ENCODE data around the gene EFNB2.

EFNB2 gene

GRCh38 chr13:106496072-106496997, 39.1 kb downstream of the EFNB2 start:
- DNase-seq (ENCODE audit: low read depth): no peak
- no peak overlapping the region for H3K4me3 ChIP-seq (ENCODE audit: low read length)
- TF ChIP-seq CTCF (IDR thresholded peaks at IDR 0.05; ENCODE audit: insufficient read depth, low read depth, low read length, missing control alignments): no peak

GRCh38 chr13:106494936-106495335, 40.5 kb downstream of the EFNB2 start:
- no peak for TF ChIP-seq CTCF (IDR thresholded peaks at IDR 0.05; ENCODE audit: insufficient read depth, low read depth, low read length, missing control alignments)
- H3K4me3 ChIP-seq (ENCODE audit: low read length): no peak overlapping the region
- no peak for DNase-seq (ENCODE audit: low read depth)

GRCh38 chr13:106494506-106494905, 41.0 kb downstream of the EFNB2 start:
- no peak overlapping the region for H3K4me3 ChIP-seq (ENCODE audit: low read length)
- no peak for TF ChIP-seq CTCF (IDR thresholded peaks at IDR 0.05; ENCODE audit: insufficient read depth, low read depth, low read length, missing control alignments)
- DNase-seq (ENCODE audit: low read depth): no peak

GRCh38 chr13:106493533-106494220, 41.8 kb downstream of the EFNB2 start:
- no peak for DNase-seq (ENCODE audit: low read depth)
- no peak for TF ChIP-seq CTCF (IDR thresholded peaks at IDR 0.05; ENCODE audit: insufficient read depth, low read depth, low read length, missing control alignments)

GRCh38 chr13:106492588-106493475, 42.6 kb downstream of the EFNB2 start:
- TF ChIP-seq CTCF (IDR thresholded peaks at IDR 0.05; ENCODE audit: insufficient read depth, low read depth, low read length, missing control alignments): no peak
- no peak for DNase-seq (ENCODE audit: low read depth)
- no peak overlapping the region for H3K4me3 ChIP-seq (ENCODE audit: low read length)

More at GRCh38 chr13:106493533-106494220, 41.8 kb downstream of the EFNB2 start:
- H3K4me3 ChIP-seq (ENCODE audit: low read length): no peak overlapping the region

- H3K4me3 ChIP-seq (ENCODE audit: low read length): no peak overlapping the region
- DNase-seq (ENCODE audit: low read depth): no peak
- TF ChIP-seq CTCF (IDR thresholded peaks at IDR 0.05; ENCODE audit: insufficient read depth, low read depth, low read length, missing control alignments): no peak
Measured at GRCh38 chr13:106491928-106492587, 43.4 kb downstream of the EFNB2 start.

Data from epithelial cell of esophagus (primary cell).